ENCODE results near the gene PSORS1C1.
"Not testable (repeated sequence)": the region's sequence is repeated elsewhere in the genome, so short reads cannot be mapped to it uniquely, and the experiment has no call there.

PSORS1C1 gene

GRCh38 chr6:31173406-31173805 is 58.8 kb downstream of the PSORS1C1 start:
- H3K4me3 ChIP-seq (ENCODE audit: low read depth in 1 of 5, low read length in 5 of 5): no peak overlapping the region
- H3K27me3 ChIP-seq (ENCODE audit: control insufficient read depth in 5 of 5, insufficient read depth in 4 of 5, low read length in 5 of 5): peaks cover 0 to 3% (median 0%) of the 10 kb centered on the region in 5 donors
- H3K4me1 ChIP-seq (ENCODE audit: control insufficient read depth in 5 of 5, insufficient read depth in 5 of 5, low read length in 5 of 5): no peaks in the 10 kb centered on the region
- H3K9me3 ChIP-seq (ENCODE audit: control insufficient read depth in 5 of 5, low read length in 5 of 5): no peaks in the 10 kb centered on the region
- peaks cover 0 to 4% (median 2%) of the 10 kb centered on the region in 5 donors for H3K36me3 ChIP-seq (ENCODE audit: control insufficient read depth in 5 of 5, insufficient read depth in 5 of 5, low read length in 5 of 5)
- no peak overlapping the region for H3K27ac ChIP-seq (ENCODE audit: low read depth, low read length)
- no peak overlapping the region for H3K9ac ChIP-seq (ENCODE audit: low read length in 5 of 5)

- no peak overlapping the region for H3K4me3 ChIP-seq (ENCODE audit: low read depth in 1 of 5, low read length in 5 of 5)
- H3K27me3 ChIP-seq (ENCODE audit: control insufficient read depth in 5 of 5, insufficient read depth in 4 of 5, low read length in 5 of 5): peaks cover 0 to 3% (median 0%) of the 10 kb centered on the region in 5 donors
- H3K27ac ChIP-seq (ENCODE audit: low read depth, low read length): no peak overlapping the region
- peaks cover 0 to 5% (median 0%) of the 10 kb centered on the region in 5 donors for H3K4me1 ChIP-seq (ENCODE audit: control insufficient read depth in 5 of 5, insufficient read depth in 5 of 5, low read length in 5 of 5)
- no peak overlapping the region for H3K9ac ChIP-seq (ENCODE audit: low read length in 5 of 5)
- H3K9me3 ChIP-seq (ENCODE audit: control insufficient read depth in 5 of 5, low read length in 5 of 5): no peaks in the 10 kb centered on the region
- peaks cover 0 to 4% (median 2%) of the 10 kb centered on the region in 5 donors for H3K36me3 ChIP-seq (ENCODE audit: control insufficient read depth in 5 of 5, insufficient read depth in 5 of 5, low read length in 5 of 5)
Observed at GRCh38 chr6:31174378-31174777, 59.8 kb downstream of the PSORS1C1 start.

GRCh38 chr6:31175971-31176370 is 61.4 kb downstream of the PSORS1C1 start:
- Histone ChIP-seq H3K4me3 (ENCODE audit: low read depth in 1 of 5, low read length in 5 of 5) (no peak overlapping the region), H3K27ac (ENCODE audit: low read depth, low read length) (no peak overlapping the region), H3K9ac (ENCODE audit: low read length in 5 of 5) (no peak overlapping the region), H3K4me1 (ENCODE audit: control insufficient read depth in 5 of 5, insufficient read depth in 5 of 5, low read length in 5 of 5) (peaks cover 0 to 10% (median 5%) of the 10 kb centered on the region in 5 donors), H3K27me3 (ENCODE audit: control insufficient read depth in 5 of 5, insufficient read depth in 4 of 5, low read length in 5 of 5) (peaks cover 0 to 3% (median 0%) of the 10 kb centered on the region in 5 donors), H3K36me3 (ENCODE audit: control insufficient read depth in 5 of 5, insufficient read depth in 5 of 5, low read length in 5 of 5) (peaks cover 0 to 4% (median 2%) of the 10 kb centered on the region in 5 donors), H3K9me3 (ENCODE audit: control insufficient read depth in 5 of 5, low read length in 5 of 5) (no peaks in the 10 kb centered on the region)

- H3K36me3 ChIP-seq (ENCODE audit: control insufficient read depth in 5 of 5, insufficient read depth in 5 of 5, low read length in 5 of 5): peaks cover 0 to 4% (median 2%) of the 10 kb centered on the region in 5 donors
- no peak overlapping the region for H3K4me3 ChIP-seq (ENCODE audit: low read depth in 1 of 5, low read length in 5 of 5)
- no peaks in the 10 kb centered on the region for H3K27me3 ChIP-seq (ENCODE audit: control insufficient read depth in 5 of 5, insufficient read depth in 4 of 5, low read length in 5 of 5)
- peaks cover 0 to 10% (median 5%) of the 10 kb centered on the region in 5 donors for H3K4me1 ChIP-seq (ENCODE audit: control insufficient read depth in 5 of 5, insufficient read depth in 5 of 5, low read length in 5 of 5)
- H3K27ac ChIP-seq (ENCODE audit: low read depth, low read length): no peak overlapping the region
- no peaks in the 10 kb centered on the region for H3K9me3 ChIP-seq (ENCODE audit: control insufficient read depth in 5 of 5, low read length in 5 of 5)
- no peak overlapping the region for H3K9ac ChIP-seq (ENCODE audit: low read length in 5 of 5)
Observed at GRCh38 chr6:31178143-31179041, 63.8 kb downstream of the PSORS1C1 start.

GRCh38 chr6:31179042-31179386 is 64.4 kb downstream of the PSORS1C1 start:
- Histone ChIP-seq H3K4me1 (ENCODE audit: control insufficient read depth in 5 of 5, insufficient read depth in 5 of 5, low read length in 5 of 5) (peaks cover 0 to 10% (median 5%) of the 10 kb centered on the region in 5 donors), H3K27me3 (ENCODE audit: control insufficient read depth in 5 of 5, insufficient read depth in 4 of 5, low read length in 5 of 5) (no peaks in the 10 kb centered on the region), H3K4me3 (ENCODE audit: low read depth in 1 of 5, low read length in 5 of 5) (no peak overlapping the region), H3K9me3 (ENCODE audit: control insufficient read depth in 5 of 5, low read length in 5 of 5) (no peaks in the 10 kb centered on the region), H3K36me3 (ENCODE audit: control insufficient read depth in 5 of 5, insufficient read depth in 5 of 5, low read length in 5 of 5) (peaks cover 0 to 4% (median 2%) of the 10 kb centered on the region in 5 donors), H3K27ac (ENCODE audit: low read depth, low read length) (no peak overlapping the region), H3K9ac (ENCODE audit: low read length in 5 of 5) (no peak overlapping the region)

- no peak overlapping the region for H3K27ac ChIP-seq (ENCODE audit: low read depth, low read length)
- H3K27me3 ChIP-seq (ENCODE audit: control insufficient read depth in 5 of 5, insufficient read depth in 4 of 5, low read length in 5 of 5): no peaks in the 10 kb centered on the region
- peaks cover 0 to 10% (median 5%) of the 10 kb centered on the region in 5 donors for H3K4me1 ChIP-seq (ENCODE audit: control insufficient read depth in 5 of 5, insufficient read depth in 5 of 5, low read length in 5 of 5)
- H3K36me3 ChIP-seq (ENCODE audit: control insufficient read depth in 5 of 5, insufficient read depth in 5 of 5, low read length in 5 of 5): peaks cover 0 to 4% (median 2%) of the 10 kb centered on the region in 5 donors
- no peaks in the 10 kb centered on the region for H3K9me3 ChIP-seq (ENCODE audit: control insufficient read depth in 5 of 5, low read length in 5 of 5)
- peak overlapping the region in 4 of 5 donors; percentile 13 to 65 (median 62) for H3K4me3 ChIP-seq (ENCODE audit: low read depth in 1 of 5, low read length in 5 of 5)
- peak overlapping the region in 2 of 5 donors; percentile 64 to 67 for H3K9ac ChIP-seq (ENCODE audit: low read length in 5 of 5)
Observed at GRCh38 chr6:31179896-31180295, 65.3 kb downstream of the PSORS1C1 start.

- Histone ChIP-seq H3K27me3 (ENCODE audit: control insufficient read depth in 5 of 5, insufficient read depth in 4 of 5, low read length in 5 of 5) (no peaks in the 10 kb centered on the region), H3K4me3 (ENCODE audit: low read depth in 1 of 5, low read length in 5 of 5) (peak overlapping the region in 3 of 5 donors; percentile 62 to 65 (median 63)), H3K9me3 (ENCODE audit: control insufficient read depth in 5 of 5, low read length in 5 of 5) (no peaks in the 10 kb centered on the region), H3K9ac (ENCODE audit: low read length in 5 of 5) (peak overlapping the region in 3 of 5 donors; percentile 22 to 67 (median 64)), H3K4me1 (ENCODE audit: control insufficient read depth in 5 of 5, insufficient read depth in 5 of 5, low read length in 5 of 5) (peaks cover 0 to 10% (median 8%) of the 10 kb centered on the region in 5 donors), H3K27ac (ENCODE audit: low read depth, low read length) (no peak overlapping the region), H3K36me3 (ENCODE audit: control insufficient read depth in 5 of 5, insufficient read depth in 5 of 5, low read length in 5 of 5) (peaks cover 0 to 4% (median 0%) of the 10 kb centered on the region in 5 donors)
Observed at GRCh38 chr6:31180500-31180899, 65.9 kb downstream of the PSORS1C1 start.

GRCh38 chr6:31183287-31183686 is 68.7 kb downstream of the PSORS1C1 start:
- not testable (repeated sequence) for H3K9me3 ChIP-seq (ENCODE audit: control insufficient read depth in 5 of 5, low read length in 5 of 5); H3K4me3 ChIP-seq (ENCODE audit: low read depth in 1 of 5, low read length in 5 of 5); H3K9ac ChIP-seq (ENCODE audit: low read length in 5 of 5); H3K27ac ChIP-seq (ENCODE audit: low read depth, low read length); H3K36me3 ChIP-seq (ENCODE audit: control insufficient read depth in 5 of 5, insufficient read depth in 5 of 5, low read length in 5 of 5); H3K27me3 ChIP-seq (ENCODE audit: control insufficient read depth in 5 of 5, insufficient read depth in 4 of 5, low read length in 5 of 5)
- peaks cover 0 to 18% (median 13%) of the 10 kb centered on the region in 5 donors for H3K4me1 ChIP-seq (ENCODE audit: control insufficient read depth in 5 of 5, insufficient read depth in 5 of 5, low read length in 5 of 5)

- not testable (repeated sequence) for H3K4me3 ChIP-seq (ENCODE audit: low read depth in 1 of 5, low read length in 5 of 5); H3K27me3 ChIP-seq (ENCODE audit: control insufficient read depth in 5 of 5, insufficient read depth in 4 of 5, low read length in 5 of 5); H3K27ac ChIP-seq (ENCODE audit: low read depth, low read length); H3K9me3 ChIP-seq (ENCODE audit: control insufficient read depth in 5 of 5, low read length in 5 of 5); H3K9ac ChIP-seq (ENCODE audit: low read length in 5 of 5); H3K36me3 ChIP-seq (ENCODE audit: control insufficient read depth in 5 of 5, insufficient read depth in 5 of 5, low read length in 5 of 5)
- peaks cover 0 to 18% (median 13%) of the 10 kb centered on the region in 5 donors for H3K4me1 ChIP-seq (ENCODE audit: control insufficient read depth in 5 of 5, insufficient read depth in 5 of 5, low read length in 5 of 5)
Observed at GRCh38 chr6:31183859-31184258, 69.3 kb downstream of the PSORS1C1 start.

- H3K36me3 ChIP-seq (ENCODE audit: control insufficient read depth in 5 of 5, insufficient read depth in 5 of 5, low read length in 5 of 5); H3K27me3 ChIP-seq (ENCODE audit: control insufficient read depth in 5 of 5, insufficient read depth in 4 of 5, low read length in 5 of 5); H3K9me3 ChIP-seq (ENCODE audit: control insufficient read depth in 5 of 5, low read length in 5 of 5); H3K4me1 ChIP-seq (ENCODE audit: control insufficient read depth in 5 of 5, insufficient read depth in 5 of 5, low read length in 5 of 5): not testable (repeated sequence)
- H3K27ac ChIP-seq (ENCODE audit: low read depth, low read length): peak overlapping the region; percentile 55
- peak overlapping the region; percentile 28 to 57 (median 38) for H3K4me3 ChIP-seq (ENCODE audit: low read depth in 1 of 5, low read length in 5 of 5)
- peak overlapping the region in 3 of 5 donors; percentile 11 to 28 (median 19) for H3K9ac ChIP-seq (ENCODE audit: low read length in 5 of 5)
Observed at GRCh38 chr6:31185695-31186051, 71.1 kb downstream of the PSORS1C1 start.
